Lung (tissue), 12 donors: ENCODE data around the gene PTS. TPM values are rescaled to one million over a fixed set of nuclear protein-coding genes. Genes with fewer than 3 reads are reported as not detected.

ENCODE experiments used
- ATAC-seq: fragments of 200-7000 bp; cut with Tn5 transposase; one replicate; pipeline ENCODE4 v1.9.1; 2020; ENCODE audit warnings: moderate number of reproducible peaks; ENCODE audit not compliant: insufficient read depth, low FRiP score
- DNase-seq, 3 donors: peaks; one replicate each; pipeline ENCODE4 v3.0.0-alpha.2; 2013 to 2017
- H3K27ac ChIP-seq, 2 donors: one replicate each; pipeline ENCODE4 v1.5.1; 2013; ENCODE audit warnings: mild to moderate bottlenecking in 2 of 2, moderate library complexity in 2 of 2, control low read depth in 1 of 2, inconsistent platforms in 1 of 2, low read depth in 1 of 2, low read length in 1 of 2
- H3K27me3 ChIP-seq, 3 donors: one replicate each; pipeline ENCODE4 v1.5.1; 2013; ENCODE audit warnings: low read length in 2 of 3; ENCODE audit not compliant: control insufficient read depth in 3 of 3, insufficient read depth in 3 of 3
- H3K36me3 ChIP-seq, 4 donors: one replicate each; pipeline ENCODE4 v1.5.1; 2013; ENCODE audit warnings: low read length in 4 of 4, mild to moderate bottlenecking in 1 of 4, moderate library complexity in 1 of 4; ENCODE audit not compliant: control insufficient read depth in 4 of 4, insufficient read depth in 4 of 4
- H3K4me1 ChIP-seq, 5 donors: one replicate each; pipeline ENCODE4 v1.5.1; 2013; ENCODE audit warnings: low read length in 5 of 5, mild to moderate bottlenecking in 2 of 5, moderate library complexity in 1 of 5; ENCODE audit not compliant: control insufficient read depth in 5 of 5, insufficient read depth in 5 of 5
- H3K4me3 ChIP-seq: one replicate; pipeline ENCODE4 v1.5.1; 2013; ENCODE audit warnings: mild to moderate bottlenecking, control low read depth, moderate library complexity
- H3K9ac ChIP-seq, 2 donors: one replicate each; pipeline ENCODE4 v1.5.1; 2013; ENCODE audit warnings: low read length in 2 of 2, control low read depth in 1 of 2; ENCODE audit not compliant: insufficient read depth in 1 of 2
- H3K9me3 ChIP-seq, 4 donors: one replicate each; pipeline ENCODE4 v1.5.1; 2013; ENCODE audit warnings: low read length in 3 of 4, mild to moderate bottlenecking in 1 of 4, moderate library complexity in 1 of 4; ENCODE audit not compliant: control insufficient read depth in 4 of 4, insufficient read depth in 3 of 4
- CTCF ChIP-seq: IDR thresholded peaks from 2 replicates; pipeline ENCODE4 v1.5.1; 2012; ENCODE audit warnings: mild to moderate bottlenecking; ENCODE audit errors: control extremely low read depth, extremely low read depth
- WGBS, 2 donors: extraction: QIAGEN DNeasy Blood & Tissue Kit; methylation state at CpG; one replicate each; pipeline ENCODE4 v1.1.7; 2013; 5-methylcytosine and 5-hydroxymethylcytosine counted together
- polyA plus RNA-seq, 2 donors: library from polyadenylated mRNA; stranded (reverse); fragments of 200-250 nt; gene quantifications; one replicate each; pipeline ENCODE4 v1.2.1, GENCODE V29; 2013
- total RNA-seq, 2 donors: library from RNA; depleted of rRNA in 1 of 2; stranded (reverse); fragments of >200 nt in 1 of 2; gene quantifications; one replicate each; pipeline ENCODE4 v1.2.1, GENCODE V29; 2014 to 2021
- donor health status: control.
- donor health status: control.
- donor health status: Bipolar disorder and iron deficiency.
- donor health status: healthy.
- donor health status: DM: yes; HTN: yes; CAD: no.

The PTS gene
- total and polyA plus RNA-seq, 4 donors, result 19.3 to 60.5 (median 25.1) TPM

- no peaks in the 10 kb centered on the region for H3K27me3 ChIP-seq
- no peak overlapping the region for H3K9ac ChIP-seq
- peaks cover 0 to 7% (median 3%) of the 10 kb centered on the region in 5 donors for H3K4me1 ChIP-seq
- DNase-seq, result no peak
- no peak overlapping the region for H3K4me3 ChIP-seq
- 34 to 72% methylated on average over 4 of the region's 4 CpGs for WGBS, 2 donors
- peak overlapping the region in 1 of 2 donors; percentile 32 for H3K27ac ChIP-seq
- TF ChIP-seq CTCF, result no peak
- H3K36me3 ChIP-seq, result no peaks in the 10 kb centered on the region
- no peak for ATAC-seq
- H3K9me3 ChIP-seq, result no peaks in the 10 kb centered on the region
Observed at GRCh38 chr11:112222303-112222702, 3.9 kb upstream of the PTS start.

GRCh38 chr11:112223121-112223520, 3.1 kb upstream of the PTS start:
- Histone ChIP-seq H3K27me3 (no peaks in the 10 kb centered on the region), H3K9ac (no peak overlapping the region), H3K4me3 (no peak overlapping the region), H3K4me1 (peaks cover 0 to 10% (median 7%) of the 10 kb centered on the region in 5 donors), H3K9me3 (no peaks in the 10 kb centered on the region), H3K36me3 (no peaks in the 10 kb centered on the region), H3K27ac (no peak overlapping the region)
- ATAC-seq (no peak), DNase-seq (no peak)
- WGBS, 2 donors, result 53 to 68% methylated on average over 1 of the region's 1 CpG
- no peak for TF ChIP-seq CTCF

- peaks cover 0 to 10% (median 7%) of the 10 kb centered on the region in 5 donors for H3K4me1 ChIP-seq
- TF ChIP-seq CTCF, result no peak
- no peak overlapping the region for H3K9ac ChIP-seq
- ATAC-seq (no peak), DNase-seq (no peak)
- H3K4me3 ChIP-seq, result no peak overlapping the region
- H3K27ac ChIP-seq, result no peak overlapping the region
- H3K36me3 ChIP-seq, result no peaks in the 10 kb centered on the region
- WGBS, 2 donors, result 91 to 94% methylated on average over 5 of the region's 5 CpGs
- H3K27me3 ChIP-seq, result no peaks in the 10 kb centered on the region
- no peaks in the 10 kb centered on the region for H3K9me3 ChIP-seq
Observed at GRCh38 chr11:112223754-112224532, 2.3 kb upstream of the PTS start.
